MCF 10A (cell line): Measurements from ENCODE around the gene TYW5. TPM values are rescaled to one million over a fixed set of nuclear protein-coding genes. Genes with fewer than 3 reads are reported as not detected.

Source experiments
- BruUV-seq: library from RNA; stranded (reverse); fragments of 400-500 nt; replicated peaks from 2 replicates; lab custom pipeline; 2021; lab: Mats Ljungman, UMichigan
- CTCF ChIA-PET: fragments of 300-600 bp; sonication (Branson Sonifier 250); formaldehyde crosslinking; extraction: SDS; loops from one replicate; lab custom pipeline; 2021; ENCODE audit warnings: antibody characterized with exemption, inconsistent platforms; lab: Yijun Ruan, JAX
- POLR2A ChIA-PET: fragments of 300-600, 350-650 bp; sonication (Branson Sonifier 250); formaldehyde crosslinking; extraction: SDS; loops from one replicate; lab custom pipeline; 2020; ENCODE audit warnings: antibody characterized with exemption, inconsistent platforms; lab: Yijun Ruan, JAX
- DNase-seq: peaks from one replicate; pipeline ENCODE4 v3.0.0-alpha.2; 2018; ENCODE audit not compliant: unreplicated experiment
- H3K27ac Mint-ChIP-seq: one replicate; pipeline ENCODE4 v1.8.0; 2022; ENCODE audit warnings: mild to moderate bottlenecking, low read depth, mixed read lengths; ENCODE audit not compliant: unreplicated experiment
- H3K27me3 Mint-ChIP-seq: one replicate; pipeline ENCODE4 v1.8.0; 2022; ENCODE audit warnings: mixed read lengths; ENCODE audit not compliant: insufficient read depth, unreplicated experiment
- H3K36me3 Mint-ChIP-seq: one replicate; pipeline ENCODE4 v1.8.0; 2022; ENCODE audit warnings: mild to moderate bottlenecking, moderate library complexity, mixed read lengths; ENCODE audit not compliant: insufficient read depth, unreplicated experiment
- H3K4me1 Mint-ChIP-seq: one replicate; pipeline ENCODE4 v1.8.0; 2022; ENCODE audit warnings: mixed read lengths; ENCODE audit not compliant: insufficient read depth, unreplicated experiment
- H3K4me3 Mint-ChIP-seq: one replicate; pipeline ENCODE4 v1.8.0; 2022; ENCODE audit warnings: mild to moderate bottlenecking, moderate library complexity, mixed read lengths; ENCODE audit not compliant: unreplicated experiment
- H3K9me3 Mint-ChIP-seq: one replicate; pipeline ENCODE4 v1.8.0; 2022; ENCODE audit warnings: mixed read lengths; ENCODE audit not compliant: unreplicated experiment
- intact Hi-C: fragments of 100-400 bp; cut with micrococcal nuclease; formaldehyde crosslinking; loops from 2 replicates; pipeline ENCODE4 v1.14.1; 2022
- total RNA-seq: library from RNA; stranded (reverse); gene quantifications from 2 replicates; pipeline ENCODE4 v1.2.3, GENCODE V29; 2022
- TF ChIP-seq, protein P1 (sequence below): fragments of 200-600 bp; IDR thresholded peaks from one replicate; pipeline ENCODE4 v1.8.0; 2022; ENCODE audit warnings: antibody characterized with exemption, mild to moderate bottlenecking; ENCODE audit not compliant: unreplicated experiment

The TYW5 gene
- total RNA-seq, 1 experiment from 2014 or later: 11.1 TPM

- intact Hi-C loops: loop anchor here (2.0 kb wide), 1 partner anchor 43 kb away; the partner anchor contains the start of genes MAIP1 and TYW5
- POLR2A ChIA-PET: interaction anchor here (0.7 to 2.7 kb wide), 9 partner anchors 11 to 1735 kb away, joined by 3 to 11 read pairs (median 4); no protein-coding TSS in a partner anchor
- Mint-ChIP-seq H3K4me1 (peaks cover 25% of the 10 kb centered on the region), H3K27ac (peak overlapping the region; percentile 86), H3K36me3 (no peaks in the 10 kb centered on the region), H3K4me3 (peak overlapping the region; percentile 96), H3K27me3 (no peaks in the 10 kb centered on the region), H3K9me3 (no peaks in the 10 kb centered on the region)
- CTCF ChIA-PET: interaction anchor here (0.6 to 1.0 kb wide), 5 partner anchors 17 to 172 kb away, joined by 3 to 4 read pairs (median 3); no protein-coding TSS in a partner anchor
- BruUV-seq: no TSS peak
- TF ChIP-seq, protein P1, sequence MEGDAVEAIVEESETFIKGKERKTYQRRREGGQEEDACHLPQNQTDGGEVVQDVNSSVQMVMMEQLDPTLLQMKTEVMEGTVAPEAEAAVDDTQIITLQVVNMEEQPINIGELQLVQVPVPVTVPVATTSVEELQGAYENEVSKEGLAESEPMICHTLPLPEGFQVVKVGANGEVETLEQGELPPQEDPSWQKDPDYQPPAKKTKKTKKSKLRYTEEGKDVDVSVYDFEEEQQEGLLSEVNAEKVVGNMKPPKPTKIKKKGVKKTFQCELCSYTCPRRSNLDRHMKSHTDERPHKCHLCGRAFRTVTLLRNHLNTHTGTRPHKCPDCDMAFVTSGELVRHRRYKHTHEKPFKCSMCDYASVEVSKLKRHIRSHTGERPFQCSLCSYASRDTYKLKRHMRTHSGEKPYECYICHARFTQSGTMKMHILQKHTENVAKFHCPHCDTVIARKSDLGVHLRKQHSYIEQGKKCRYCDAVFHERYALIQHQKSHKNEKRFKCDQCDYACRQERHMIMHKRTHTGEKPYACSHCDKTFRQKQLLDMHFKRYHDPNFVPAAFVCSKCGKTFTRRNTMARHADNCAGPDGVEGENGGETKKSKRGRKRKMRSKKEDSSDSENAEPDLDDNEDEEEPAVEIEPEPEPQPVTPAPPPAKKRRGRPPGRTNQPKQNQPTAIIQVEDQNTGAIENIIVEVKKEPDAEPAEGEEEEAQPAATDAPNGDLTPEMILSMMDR: no peak
- no peak for DNase-seq
Measured at GRCh38 chr2:199911877-199912161, 43.5 kb downstream of the TYW5 start.

DNA sequence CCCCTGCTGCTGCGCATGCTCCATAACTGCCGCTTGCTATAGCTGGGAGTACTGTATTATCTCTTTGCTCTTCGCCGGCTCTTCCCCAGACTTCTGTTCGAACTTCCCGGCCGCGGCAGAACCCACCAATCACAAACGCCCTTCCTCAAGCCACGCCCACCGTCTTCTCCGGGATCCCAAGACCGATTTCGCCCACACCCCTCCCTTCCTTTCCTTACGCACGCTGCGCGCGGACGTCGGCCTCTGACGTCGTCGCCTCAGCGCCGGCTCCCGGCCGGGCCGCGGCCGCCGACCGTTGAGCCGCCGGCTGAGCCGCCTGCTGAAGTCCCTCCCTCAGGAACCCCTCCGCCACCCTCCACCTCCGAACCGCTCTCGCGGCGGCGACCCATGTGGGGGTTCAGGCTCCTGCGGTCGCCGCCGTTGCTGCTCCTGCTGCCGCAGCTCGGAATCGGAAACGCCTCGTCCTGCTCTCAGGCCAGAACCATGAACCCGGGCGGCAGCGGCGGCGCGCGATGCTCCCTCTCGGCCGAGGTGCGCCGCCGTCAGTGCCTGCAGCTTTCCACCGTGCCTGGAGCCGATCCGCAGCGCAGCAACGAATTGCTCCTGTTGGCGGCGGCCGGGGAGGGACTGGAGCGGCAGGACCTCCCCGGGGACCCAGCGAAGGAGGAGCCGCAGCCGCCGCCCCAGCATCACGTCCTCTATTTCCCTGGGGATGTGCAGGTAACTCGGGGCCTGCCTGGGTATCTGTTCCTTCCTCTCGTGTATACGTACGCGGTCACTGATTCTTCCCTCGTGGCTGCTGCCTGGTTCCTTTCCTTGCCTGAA, 44.0 kb downstream of the TYW5 start, which contains the start of gene C2orf69:
C2orf69 (plus strand) TSS at position 242 of the 825 bp plus-strand sequence; CDS start at position 388, 146 bp downstream.
- BruUV-seq: no TSS peak
- H3K36me3 Mint-ChIP-seq: no peaks in the 10 kb centered on the region
- H3K27me3 Mint-ChIP-seq: no peaks in the 10 kb centered on the region
- H3K4me3 Mint-ChIP-seq: peak within 1 kb of the TSS; percentile 96
- H3K4me1 Mint-ChIP-seq: peaks cover 25% of the 10 kb centered on the region
- intact Hi-C loops: loop anchor here (2.0 kb wide), 1 partner anchor 44 kb away; the partner anchor contains the start of genes MAIP1 and TYW5
- no peaks in the 10 kb centered on the region for H3K9me3 Mint-ChIP-seq
- TF ChIP-seq, protein P1: no peak
- POLR2A ChIA-PET: interaction anchor here (0.7 to 2.7 kb wide), 12 partner anchors 8 to 1736 kb away, joined by 3 to 11 read pairs (median 4); no protein-coding TSS in a partner anchor
- DNase-seq: peak; percentile 98
- H3K27ac Mint-ChIP-seq: peak within 1 kb of the TSS; percentile 86
- CTCF ChIA-PET: interaction anchor here (0.6 to 0.7 kb wide), 2 partner anchors 28 to 171 kb away, joined by 3 read pairs; no protein-coding TSS in a partner anchor

DNA sequence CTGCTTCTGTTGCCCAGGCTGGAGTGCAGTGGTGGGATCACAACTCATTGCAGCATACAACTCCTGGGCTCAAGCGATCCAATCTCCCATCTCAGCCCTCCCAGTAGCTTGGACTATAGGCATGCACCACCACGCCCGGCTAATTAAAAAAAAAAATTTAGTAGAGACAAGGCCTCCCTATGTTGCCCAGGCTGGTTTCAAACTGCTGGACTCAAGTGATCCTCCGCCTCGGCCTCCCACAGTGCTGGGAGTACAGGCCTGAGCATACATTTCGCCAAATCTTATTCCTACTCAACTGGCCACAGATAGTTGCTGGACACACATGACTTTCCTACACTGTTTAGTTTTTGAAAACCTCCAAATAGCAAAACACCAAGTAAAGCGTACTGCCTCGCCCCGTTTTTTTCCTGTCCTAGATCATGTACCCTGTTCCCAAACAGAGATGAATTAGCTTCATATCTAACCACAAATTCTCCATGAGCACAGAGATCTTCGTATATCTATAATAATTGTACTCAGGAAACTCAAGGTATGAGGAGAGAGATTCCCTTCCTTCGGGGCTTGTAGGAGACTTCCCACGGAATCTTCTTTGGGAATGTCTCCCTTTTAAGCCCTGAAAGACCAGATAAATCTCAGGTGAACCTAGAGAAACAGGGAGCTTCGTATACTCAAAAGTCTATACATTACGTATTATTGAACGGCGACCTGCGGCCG, 44.8 kb downstream of the TYW5 start:
- peak overlapping the region; percentile 86 for H3K27ac Mint-ChIP-seq
- TSS peak; percentile 75 for BruUV-seq
- H3K4me3 Mint-ChIP-seq: peak overlapping the region; percentile 96
- ChIA-PET POLR2A (interaction anchor here (0.7 to 2.7 kb wide), 7 partner anchors 9 to 451 kb away, joined by 3 to 8 read pairs (median 3); no protein-coding TSS in a partner anchor), CTCF (interaction anchor here (0.7 kb wide), 1 partner anchor 29 kb away, joined by 3 read pairs; no protein-coding TSS in a partner anchor)
- peaks cover 25% of the 10 kb centered on the region for H3K4me1 Mint-ChIP-seq
- intact Hi-C loops: loop anchor here (2.0 kb wide), 1 partner anchor 44 kb away; the partner anchor contains the start of genes MAIP1 and TYW5
- no peak for DNase-seq
- TF ChIP-seq, protein P1: no peak
- no peaks in the 10 kb centered on the region for H3K27me3 Mint-ChIP-seq
- H3K9me3 Mint-ChIP-seq: no peaks in the 10 kb centered on the region
- no peaks in the 10 kb centered on the region for H3K36me3 Mint-ChIP-seq
